Measurements from ENCODE around the gene C11orf86. TPM values are rescaled to one million over a fixed set of nuclear protein-coding genes. Genes with fewer than 3 reads are reported as not detected.

Gene C11orf86
- polyA plus RNA-seq (2012; ENCODE audit: insufficient read depth, insufficient read length, low read depth) = not detected

GRCh38 chr11:66974724-66975404 is at the start of gene C11orf86:
Gene C11orf86 (plus strand): TSS chr11:66975304. CDS start chr11:66975363, 59 bp downstream.
- no peaks in the 10 kb centered on the region for H3K4me1 ChIP-seq
- no peak within 1 kb of the TSS for H3K4me3 ChIP-seq (ENCODE audit: low read depth, low read length)
- no peak for TF ChIP-seq CTCF (IDR thresholded peaks at IDR 0.05; ENCODE audit: low read depth, low read length)
- no peaks in the 10 kb centered on the region for H3K9me3 ChIP-seq
- no peaks in the 10 kb centered on the region for H3K36me3 ChIP-seq
- DNase-seq = no peak
- H3K27me3 ChIP-seq = no peaks in the 10 kb centered on the region

GRCh38 chr11:66929753-66930152 is 45.4 kb upstream of the C11orf86 start:
- no peaks in the 10 kb centered on the region for H3K27me3 ChIP-seq
- no peaks in the 10 kb centered on the region for H3K36me3 ChIP-seq
- H3K4me3 ChIP-seq (ENCODE audit: low read depth, low read length) = no peak overlapping the region
- peaks cover 37% of the 10 kb centered on the region for H3K4me1 ChIP-seq
- no peak for DNase-seq
- H3K9me3 ChIP-seq = no peaks in the 10 kb centered on the region; the same call in 1 of the 2 replicates
- no peak for TF ChIP-seq CTCF (IDR thresholded peaks at IDR 0.05; ENCODE audit: low read depth, low read length)

- Histone ChIP-seq H3K36me3 (no peaks in the 10 kb centered on the region), H3K4me1 (peaks cover 24% of the 10 kb centered on the region), H3K27me3 (no peaks in the 10 kb centered on the region), H3K9me3 (no peaks in the 10 kb centered on the region; the same call in 1 of the 2 replicates), H3K4me3 (ENCODE audit: low read depth, low read length) (no peak overlapping the region)
- TF ChIP-seq CTCF (IDR thresholded peaks at IDR 0.05; ENCODE audit: low read depth, low read length) = no peak
- DNase-seq = no peak
Observed at GRCh38 chr11:66932543-66932942, 42.6 kb upstream of the C11orf86 start.

- no peak for TF ChIP-seq CTCF (IDR thresholded peaks at IDR 0.05; ENCODE audit: low read depth, low read length)
- Histone ChIP-seq H3K36me3 (no peaks in the 10 kb centered on the region), H3K27me3 (no peaks in the 10 kb centered on the region), H3K9me3 (no peaks in the 10 kb centered on the region; the same call in 1 of the 2 replicates), H3K4me1 (peaks cover 24% of the 10 kb centered on the region), H3K4me3 (ENCODE audit: low read depth, low read length) (no peak overlapping the region)
- no peak for DNase-seq
Observed at GRCh38 chr11:66933531-66933930, 41.6 kb upstream of the C11orf86 start.

GRCh38 chr11:66934950-66935779 is 39.9 kb upstream of the C11orf86 start:
- no peaks in the 10 kb centered on the region for H3K9me3 ChIP-seq
- DNase-seq = no peak
- H3K36me3 ChIP-seq = no peaks in the 10 kb centered on the region; the same call in 1 of the 2 replicates
- no peak for TF ChIP-seq CTCF (IDR thresholded peaks at IDR 0.05; ENCODE audit: low read depth, low read length)
- H3K4me1 ChIP-seq = peaks cover 21% of the 10 kb centered on the region
- H3K4me3 ChIP-seq (ENCODE audit: low read depth, low read length) = no peak overlapping the region
- no peaks in the 10 kb centered on the region for H3K27me3 ChIP-seq

Data from BE2C (cell line).